Measurements from ENCODE around the gene KLF2. TPM values are rescaled to one million over a fixed set of nuclear protein-coding genes. Genes with fewer than 3 reads are reported as not detected.
"Not testable (repeated sequence)": the region's sequence is repeated elsewhere in the genome, so short reads cannot be mapped to it uniquely, and the experiment has no call there.

KLF2 gene
- total RNA-seq, 1 donor from 2014 or later: 56.1 TPM

- DNase-seq (ENCODE audit: low spot score): no peak
Measured at GRCh38 chr19:16336571-16336970, 11.9 kb downstream of the KLF2 start.

- DNase-seq (ENCODE audit: low spot score): no peak
Measured at GRCh38 chr19:16337809-16338469, 13.3 kb downstream of the KLF2 start.

- no peak for DNase-seq (ENCODE audit: low spot score)
Measured at GRCh38 chr19:16338470-16339360, 14.1 kb downstream of the KLF2 start.

- no peak for DNase-seq (ENCODE audit: low spot score)
Measured at GRCh38 chr19:16339361-16339725, 14.7 kb downstream of the KLF2 start.

- DNase-seq (ENCODE audit: low spot score): no peak
Measured at GRCh38 chr19:16340092-16340491, 15.5 kb downstream of the KLF2 start.

GRCh38 chr19:16340654-16341053 lies 16.0 kb downstream of the KLF2 start:
- DNase-seq (ENCODE audit: low spot score): no peak

- DNase-seq (ENCODE audit: low spot score): peak; percentile 71
Measured at GRCh38 chr19:16342002-16342715, 17.5 kb downstream of the KLF2 start.

GRCh38 chr19:16343156-16343555 lies 18.5 kb downstream of the KLF2 start:
- DNase-seq (ENCODE audit: low spot score): no peak

GRCh38 chr19:16345457-16345856 lies 20.8 kb downstream of the KLF2 start:
- DNase-seq (ENCODE audit: low spot score): no peak

- DNase-seq (ENCODE audit: low spot score): not testable (repeated sequence)
Measured at GRCh38 chr19:16347099-16347498, 22.5 kb downstream of the KLF2 start.

- no peak for DNase-seq (ENCODE audit: low spot score)
Measured at GRCh38 chr19:16347706-16348105, 23.1 kb downstream of the KLF2 start.

GRCh38 chr19:16349551-16350152 lies 25.0 kb downstream of the KLF2 start:
- DNase-seq (ENCODE audit: low spot score): no peak

GRCh38 chr19:16351133-16351809 lies 26.6 kb downstream of the KLF2 start:
- DNase-seq (ENCODE audit: low spot score): no peak

- no peak for DNase-seq (ENCODE audit: low spot score)
Measured at GRCh38 chr19:16355293-16356043, 30.8 kb downstream of the KLF2 start.

GRCh38 chr19:16358456-16358855 lies 33.8 kb downstream of the KLF2 start:
- DNase-seq (ENCODE audit: low spot score): no peak

- peak; percentile 66 for DNase-seq (ENCODE audit: low spot score)
Measured at GRCh38 chr19:16359074-16359473, 34.4 kb downstream of the KLF2 start.

- no peak for DNase-seq (ENCODE audit: low spot score)
Measured at GRCh38 chr19:16359964-16360363, 35.3 kb downstream of the KLF2 start.

- DNase-seq (ENCODE audit: low spot score): no peak
Measured at GRCh38 chr19:16360738-16361137, 36.1 kb downstream of the KLF2 start.

GRCh38 chr19:16361254-16361653 lies 36.6 kb downstream of the KLF2 start:
- DNase-seq (ENCODE audit: low spot score): no peak

- no peak for DNase-seq (ENCODE audit: low spot score)
Measured at GRCh38 chr19:16361926-16362325, 37.3 kb downstream of the KLF2 start.
